ENCODE measurements around the gene ARHGEF4.

Gene ARHGEF4

DNA sequence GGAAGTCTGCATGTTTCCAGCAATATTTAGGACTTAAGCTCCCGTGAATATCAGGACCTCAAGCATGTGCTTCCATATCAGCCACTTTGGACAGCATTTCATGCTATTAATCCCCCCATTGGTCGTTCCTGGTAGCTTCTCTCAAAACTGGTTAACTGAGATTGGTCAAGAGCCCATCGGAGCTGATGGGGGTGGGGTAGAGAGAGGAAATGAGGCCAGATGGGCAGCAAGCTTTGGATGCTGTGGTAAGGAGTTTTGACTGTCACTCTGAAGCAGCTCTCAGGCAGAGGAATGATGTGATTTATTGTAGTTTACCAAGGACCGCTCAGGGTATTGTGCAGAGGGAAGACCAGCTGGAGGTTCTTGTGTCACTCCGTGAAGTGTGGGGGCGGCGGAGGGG is 174.8 kb downstream of the ARHGEF4 start:
- DNase-seq (ENCODE audit: insufficient read length, low spot score): no peak
- TF ChIP-seq, protein P1, sequence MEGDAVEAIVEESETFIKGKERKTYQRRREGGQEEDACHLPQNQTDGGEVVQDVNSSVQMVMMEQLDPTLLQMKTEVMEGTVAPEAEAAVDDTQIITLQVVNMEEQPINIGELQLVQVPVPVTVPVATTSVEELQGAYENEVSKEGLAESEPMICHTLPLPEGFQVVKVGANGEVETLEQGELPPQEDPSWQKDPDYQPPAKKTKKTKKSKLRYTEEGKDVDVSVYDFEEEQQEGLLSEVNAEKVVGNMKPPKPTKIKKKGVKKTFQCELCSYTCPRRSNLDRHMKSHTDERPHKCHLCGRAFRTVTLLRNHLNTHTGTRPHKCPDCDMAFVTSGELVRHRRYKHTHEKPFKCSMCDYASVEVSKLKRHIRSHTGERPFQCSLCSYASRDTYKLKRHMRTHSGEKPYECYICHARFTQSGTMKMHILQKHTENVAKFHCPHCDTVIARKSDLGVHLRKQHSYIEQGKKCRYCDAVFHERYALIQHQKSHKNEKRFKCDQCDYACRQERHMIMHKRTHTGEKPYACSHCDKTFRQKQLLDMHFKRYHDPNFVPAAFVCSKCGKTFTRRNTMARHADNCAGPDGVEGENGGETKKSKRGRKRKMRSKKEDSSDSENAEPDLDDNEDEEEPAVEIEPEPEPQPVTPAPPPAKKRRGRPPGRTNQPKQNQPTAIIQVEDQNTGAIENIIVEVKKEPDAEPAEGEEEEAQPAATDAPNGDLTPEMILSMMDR (IDR thresholded peaks at IDR 0.05; ENCODE audit: insufficient read depth, missing control alignments): no peak
- no peak for FAIRE-seq

DNA sequence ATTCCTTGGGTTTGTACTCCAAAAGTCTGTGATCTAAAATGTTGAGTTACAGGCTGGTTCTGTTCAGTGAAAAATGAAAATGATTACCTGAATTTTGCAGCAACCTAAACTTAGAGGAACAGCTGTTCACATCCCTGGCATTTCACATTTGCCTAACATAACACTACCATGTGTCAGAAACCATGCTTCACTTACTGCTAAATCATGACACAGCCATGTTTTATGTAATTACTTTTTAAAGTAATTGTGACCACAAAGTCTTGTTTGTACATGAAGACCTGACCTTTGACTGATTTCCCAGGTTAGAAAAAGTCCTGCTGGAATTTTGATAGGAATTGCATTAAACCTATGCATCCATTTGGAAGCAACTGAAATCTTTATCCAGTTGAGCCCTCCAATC is 177.4 kb downstream of the ARHGEF4 start:
- FAIRE-seq (no peak), DNase-seq (ENCODE audit: insufficient read length, low spot score) (no peak)
- TF ChIP-seq, protein P1 (IDR thresholded peaks at IDR 0.05; ENCODE audit: insufficient read depth, missing control alignments): no peak

DNA sequence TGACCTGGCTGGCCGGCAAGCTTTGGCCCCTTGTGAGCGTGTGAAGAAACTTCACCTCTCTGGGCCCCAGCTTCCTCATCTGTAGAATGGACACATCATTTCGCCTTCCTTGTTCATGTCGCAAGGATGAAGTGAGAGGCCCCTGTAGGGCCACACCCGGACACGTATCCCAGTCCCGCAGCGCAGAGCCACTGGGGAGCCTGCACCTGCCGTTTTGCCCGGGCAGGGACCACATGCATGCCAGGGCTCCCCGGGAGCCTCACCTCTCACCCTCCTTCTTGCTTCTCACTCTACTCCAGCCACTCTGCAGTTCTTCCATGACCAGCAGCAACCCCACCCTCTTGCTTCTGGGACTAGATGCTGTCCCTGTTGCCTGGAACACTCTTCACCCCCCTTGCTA is 179.1 kb downstream of the ARHGEF4 start:
- DNase-seq (ENCODE audit: insufficient read length, low spot score): no peak
- TF ChIP-seq, protein P1 (IDR thresholded peaks at IDR 0.05; ENCODE audit: insufficient read depth, missing control alignments): no peak
- FAIRE-seq: no peak

DNA sequence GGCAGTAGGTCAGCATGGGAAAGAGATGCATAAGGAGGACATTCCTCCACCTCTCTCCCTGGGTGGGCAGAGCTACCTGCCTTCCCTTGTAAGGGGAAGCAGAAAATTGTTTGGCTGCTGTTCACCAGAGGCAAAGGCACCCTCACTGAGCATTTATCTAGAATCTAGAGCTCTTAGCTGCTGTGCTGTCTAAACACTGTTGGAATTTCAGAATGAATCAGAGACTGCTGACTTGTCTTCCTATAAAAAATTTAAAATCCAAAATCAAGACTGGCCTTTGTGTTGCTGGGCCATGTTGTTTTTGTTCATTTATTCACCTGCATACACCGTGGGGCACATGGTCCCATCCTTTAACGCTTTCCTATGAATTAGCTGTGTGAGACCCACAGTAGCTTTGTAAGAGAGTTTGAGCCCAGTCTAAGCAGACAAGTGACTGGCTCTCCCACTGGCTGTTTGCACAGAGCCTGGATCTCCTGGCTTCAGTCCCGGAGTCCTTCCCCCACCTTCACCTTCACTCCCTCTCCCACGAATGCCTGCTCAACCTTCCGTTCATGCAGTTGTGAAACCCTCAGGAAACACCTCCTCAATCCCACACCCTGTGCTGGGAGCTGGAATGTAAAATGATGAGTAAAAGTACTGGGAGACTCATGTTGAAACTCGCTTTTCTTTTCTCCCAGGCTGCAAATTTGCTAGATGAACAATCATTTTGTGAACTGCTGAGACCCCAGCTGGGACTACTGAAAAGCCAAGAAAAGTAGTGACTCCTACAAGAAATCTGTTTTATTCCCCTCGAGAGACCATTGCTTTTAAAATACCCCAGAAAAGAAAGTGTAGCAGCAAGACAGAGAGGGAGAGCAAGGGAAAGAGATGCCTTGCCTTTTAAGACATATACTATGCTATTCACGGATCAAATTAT is 180.4 kb downstream of the ARHGEF4 start:
- TF ChIP-seq, protein P1 (IDR thresholded peaks at IDR 0.05; ENCODE audit: insufficient read depth, missing control alignments): no peak
- DNase-seq (ENCODE audit: insufficient read length, low spot score) (no peak), FAIRE-seq (no peak)

DNA sequence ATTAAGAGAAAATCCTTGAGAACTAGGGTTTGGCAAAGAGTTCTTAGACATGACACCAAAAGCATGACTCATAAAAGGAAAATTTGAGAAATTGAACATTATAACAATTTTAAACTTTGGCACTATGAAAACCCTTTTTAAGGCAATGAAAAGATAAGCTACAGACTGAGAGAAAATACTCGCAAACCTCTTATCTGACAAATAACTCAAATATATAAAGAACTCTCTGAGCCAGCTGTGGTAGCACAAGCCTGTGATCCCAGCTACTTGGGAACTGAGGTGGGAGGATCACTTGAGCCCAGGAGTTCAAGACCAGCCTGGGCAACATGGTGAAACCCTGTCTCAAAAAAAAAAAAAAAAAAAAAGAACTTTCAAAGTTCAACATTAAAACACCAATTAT is 186.0 kb downstream of the ARHGEF4 start:
- FAIRE-seq (no peak), DNase-seq (ENCODE audit: insufficient read length, low spot score) (no peak)
- TF ChIP-seq, protein P1 (IDR thresholded peaks at IDR 0.05; ENCODE audit: insufficient read depth, missing control alignments): no peak

DNA sequence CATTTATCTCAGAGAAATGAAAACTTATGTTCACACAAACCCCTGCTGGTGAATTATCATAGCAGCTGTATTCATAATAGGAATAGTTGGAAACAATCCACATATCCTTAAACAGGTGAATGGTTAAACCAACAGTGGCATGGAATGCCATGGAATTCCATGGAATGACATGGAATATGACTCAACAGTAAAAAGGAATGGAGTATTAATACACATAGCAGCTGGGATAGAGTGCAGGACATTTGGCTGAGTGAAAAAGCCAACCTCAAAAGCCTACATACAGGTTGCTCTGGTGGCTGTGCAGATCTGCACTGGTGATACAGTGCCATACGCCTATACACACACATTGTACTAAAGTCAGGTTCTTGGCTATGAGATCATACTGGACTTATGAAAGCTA is 187.0 kb downstream of the ARHGEF4 start:
- DNase-seq (ENCODE audit: insufficient read length, low spot score) (no peak), FAIRE-seq (no peak)
- TF ChIP-seq, protein P1 (IDR thresholded peaks at IDR 0.05; ENCODE audit: insufficient read depth, missing control alignments): no peak

DNA sequence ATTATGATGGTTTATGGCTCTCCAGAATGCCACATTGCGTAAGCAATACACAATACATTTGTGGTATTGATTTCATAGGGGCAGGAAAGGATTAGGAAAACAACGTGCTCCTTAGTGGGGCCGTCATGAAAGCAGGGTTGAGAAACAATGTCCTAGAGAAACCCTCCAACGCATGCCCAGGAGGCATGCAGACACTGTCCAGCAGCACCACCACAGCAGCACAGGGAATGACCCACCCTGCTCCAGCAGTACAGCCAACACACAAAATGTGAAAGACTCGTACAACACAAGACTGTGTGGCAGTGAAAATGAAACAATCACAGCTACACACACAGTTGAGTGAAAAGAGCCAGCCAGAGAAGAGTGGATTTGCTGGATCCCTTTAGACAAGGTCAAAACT is 190.2 kb downstream of the ARHGEF4 start:
- TF ChIP-seq, protein P1 (IDR thresholded peaks at IDR 0.05; ENCODE audit: insufficient read depth, missing control alignments): no peak
- no peak for DNase-seq (ENCODE audit: insufficient read length, low spot score)
- no peak for FAIRE-seq
